Tibial artery (tissue), 4 donors: ENCODE data around the gene CARS1.

Source experiments
- DNase-seq, 2 donors: peaks; one replicate each; pipeline ENCODE4 v3.0.0-alpha.2; 2019
- H3K27ac ChIP-seq, 2 donors: fragments of 200-600 bp; sonication (generic) in 1 of 2; 1 replicate in 1 of 2; 2 replicates in 1 of 2; pipeline ENCODE4 v1.5.1; 2018 to 2019; ENCODE audit warnings: mild to moderate bottlenecking in 1 of 2
- H3K27me3 ChIP-seq, 2 donors: fragments of 200-600 bp; sonication (generic) in 1 of 2; one replicate each; pipeline versions ENCODE4 v1.5.1 to v1.6.0; 2016 to 2019
- H3K36me3 ChIP-seq, 3 donors: fragments of 200-600 bp; sonication (generic) in 2 of 3; one replicate each; pipeline ENCODE4 v1.5.1; 2016 to 2019; ENCODE audit warnings: mild to moderate bottlenecking in 2 of 3
- H3K4me1 ChIP-seq, 4 donors: fragments of 200-600 bp; sonication (generic) in 2 of 4; 1 replicate in 3 of 4; 2 replicates in 1 of 4; pipeline ENCODE4 v1.5.1; 2016 to 2019
- H3K4me3 ChIP-seq, 2 donors: fragments of 200-600 bp; sonication (generic) in 1 of 2; 1 replicate in 1 of 2; 2 replicates in 1 of 2; pipeline ENCODE4 v1.5.1; 2018 to 2019; ENCODE audit warnings: mild to moderate bottlenecking in 2 of 2
- H3K9me3 ChIP-seq, 3 donors: fragments of 200-600 bp; sonication (generic) in 1 of 3; one replicate each; pipeline ENCODE4 v1.5.1; 2016 to 2019
- intact Hi-C: fragments of 100-400 bp; cut with DNase I; formaldehyde crosslinking; loops from one replicate; pipeline ENCODE4 v1.15.0; 2023; ENCODE audit warnings: low total_unique reads
- TF ChIP-seq, protein P1 (sequence below), 2 experiments: fragments of 200-600 bp in 1 of 2; fragments of 450-650 bp in 1 of 2; IDR thresholded peaks; one replicate each; pipeline ENCODE4 v1.5.1; 2017 to 2019; ENCODE audit warnings: antibody characterized with exemption in 2 of 2, mild to moderate bottlenecking in 1 of 2, moderate library complexity in 1 of 2

The CARS1 gene

GRCh38 chr11:3095712-3096361, 38.6 kb upstream of the CARS1 start:
- TF ChIP-seq, protein P1, sequence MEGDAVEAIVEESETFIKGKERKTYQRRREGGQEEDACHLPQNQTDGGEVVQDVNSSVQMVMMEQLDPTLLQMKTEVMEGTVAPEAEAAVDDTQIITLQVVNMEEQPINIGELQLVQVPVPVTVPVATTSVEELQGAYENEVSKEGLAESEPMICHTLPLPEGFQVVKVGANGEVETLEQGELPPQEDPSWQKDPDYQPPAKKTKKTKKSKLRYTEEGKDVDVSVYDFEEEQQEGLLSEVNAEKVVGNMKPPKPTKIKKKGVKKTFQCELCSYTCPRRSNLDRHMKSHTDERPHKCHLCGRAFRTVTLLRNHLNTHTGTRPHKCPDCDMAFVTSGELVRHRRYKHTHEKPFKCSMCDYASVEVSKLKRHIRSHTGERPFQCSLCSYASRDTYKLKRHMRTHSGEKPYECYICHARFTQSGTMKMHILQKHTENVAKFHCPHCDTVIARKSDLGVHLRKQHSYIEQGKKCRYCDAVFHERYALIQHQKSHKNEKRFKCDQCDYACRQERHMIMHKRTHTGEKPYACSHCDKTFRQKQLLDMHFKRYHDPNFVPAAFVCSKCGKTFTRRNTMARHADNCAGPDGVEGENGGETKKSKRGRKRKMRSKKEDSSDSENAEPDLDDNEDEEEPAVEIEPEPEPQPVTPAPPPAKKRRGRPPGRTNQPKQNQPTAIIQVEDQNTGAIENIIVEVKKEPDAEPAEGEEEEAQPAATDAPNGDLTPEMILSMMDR (IDR thresholded peaks at IDR 0.05): no peak
- intact Hi-C loops: no loop called here
- DNase-seq: peak in 1 of 2 donors; percentile 52
- H3K4me1 ChIP-seq: peaks cover 0 to 11% (median 6%) of the 10 kb centered on the region in 4 donors
- peaks cover 32 to 96% (median 60%) of the 10 kb centered on the region in 3 donors for H3K36me3 ChIP-seq
- no peak overlapping the region for H3K4me3 ChIP-seq
- H3K9me3 ChIP-seq: no peaks in the 10 kb centered on the region
- no peaks in the 10 kb centered on the region for H3K27me3 ChIP-seq
- peak overlapping the region; percentile 26 to 36 for H3K27ac ChIP-seq

- TF ChIP-seq, protein P1 (IDR thresholded peaks at IDR 0.05): no peak
- no peak overlapping the region for H3K4me3 ChIP-seq
- DNase-seq: no peak
- H3K27ac ChIP-seq: no peak overlapping the region
- intact Hi-C loops: no loop called here
- no peaks in the 10 kb centered on the region for H3K27me3 ChIP-seq
- peaks cover 0 to 11% (median 6%) of the 10 kb centered on the region in 4 donors for H3K4me1 ChIP-seq
- H3K9me3 ChIP-seq: no peaks in the 10 kb centered on the region
- peaks cover 27 to 96% (median 62%) of the 10 kb centered on the region in 3 donors for H3K36me3 ChIP-seq
These were observed 37.1 kb upstream of the CARS1 start for GRCh38 chr11:3094223-3094824.

GRCh38 chr11:3093281-3094191, 36.3 kb upstream of the CARS1 start:
- DNase-seq: no peak
- TF ChIP-seq, protein P1 (IDR thresholded peaks at IDR 0.05): no peak
- intact Hi-C loops: loop anchor here (2.0 kb wide), 1 partner anchor 57 kb away; no protein-coding TSS in a partner anchor
- Histone ChIP-seq H3K36me3 (peaks cover 25 to 96% (median 62%) of the 10 kb centered on the region in 3 donors), H3K9me3 (no peaks in the 10 kb centered on the region), H3K27ac (no peak overlapping the region), H3K27me3 (no peaks in the 10 kb centered on the region), H3K4me3 (no peak overlapping the region), H3K4me1 (peaks cover 0 to 11% (median 6%) of the 10 kb centered on the region in 4 donors)

- TF ChIP-seq, protein P1 (IDR thresholded peaks at IDR 0.05): no peak
- no peaks in the 10 kb centered on the region for H3K9me3 ChIP-seq
- H3K4me1 ChIP-seq: peaks cover 0 to 11% (median 6%) of the 10 kb centered on the region in 4 donors
- intact Hi-C loops: loop anchor here (2.0 kb wide), 1 partner anchor 56 kb away; no protein-coding TSS in a partner anchor
- no peak for DNase-seq
- no peak overlapping the region for H3K27ac ChIP-seq
- H3K27me3 ChIP-seq: no peaks in the 10 kb centered on the region
- H3K4me3 ChIP-seq: no peak overlapping the region
- peaks cover 22 to 96% (median 67%) of the 10 kb centered on the region in 3 donors for H3K36me3 ChIP-seq
These were observed 35.4 kb upstream of the CARS1 start for GRCh38 chr11:3092603-3093141.
